HG03066 (cell line): Measurements from ENCODE around the gene IRX4.

Experiments
- ATAC-seq: cut with Tn5 transposase; IDR thresholded peaks from one replicate; pipeline ENCODE4 v1.9.1; 2021; ENCODE audit warnings: low read depth; ENCODE audit not compliant: unreplicated experiment

Gene IRX4

DNA sequence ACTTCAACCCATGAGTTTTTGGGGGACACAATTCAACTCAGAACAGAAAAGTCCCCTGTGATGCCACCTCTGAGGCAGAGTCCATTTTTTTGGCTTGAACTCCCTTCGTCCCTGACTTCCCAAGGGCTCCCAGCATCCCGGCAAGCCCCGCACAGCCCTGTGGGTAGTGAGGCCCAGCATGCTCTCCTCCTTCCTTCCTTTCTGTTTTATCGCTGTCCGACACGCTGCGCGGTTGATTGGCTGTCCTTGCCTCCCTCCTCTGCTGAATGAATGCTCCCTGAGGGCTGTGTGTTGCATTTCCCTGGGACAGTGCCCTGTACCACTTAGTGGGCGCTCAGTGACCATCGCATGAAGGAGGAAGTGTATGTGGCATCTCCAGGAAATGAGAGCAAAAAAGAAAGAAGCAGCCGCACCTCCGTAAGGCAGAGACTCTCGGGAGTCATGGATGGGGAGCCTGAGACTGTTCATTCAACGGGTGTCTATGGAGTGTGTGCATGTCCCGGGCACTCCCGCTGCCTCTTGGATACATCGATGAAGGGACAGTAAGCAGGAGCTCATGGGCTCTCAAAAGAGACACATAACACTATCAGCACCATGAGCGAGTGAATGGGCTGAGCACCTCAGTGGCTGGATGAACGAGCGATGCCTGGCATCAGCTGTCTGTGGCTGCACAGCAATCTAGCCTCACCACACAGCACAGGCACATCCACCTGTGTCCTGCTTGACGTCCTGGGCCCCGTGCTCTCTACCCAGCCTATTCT, 10.1 kb upstream of the IRX4 start:
- no peak for ATAC-seq

- ATAC-seq, result no peak
These were observed 9.5 kb upstream of the IRX4 start for GRCh38 chr5:1892211-1892610.

DNA sequence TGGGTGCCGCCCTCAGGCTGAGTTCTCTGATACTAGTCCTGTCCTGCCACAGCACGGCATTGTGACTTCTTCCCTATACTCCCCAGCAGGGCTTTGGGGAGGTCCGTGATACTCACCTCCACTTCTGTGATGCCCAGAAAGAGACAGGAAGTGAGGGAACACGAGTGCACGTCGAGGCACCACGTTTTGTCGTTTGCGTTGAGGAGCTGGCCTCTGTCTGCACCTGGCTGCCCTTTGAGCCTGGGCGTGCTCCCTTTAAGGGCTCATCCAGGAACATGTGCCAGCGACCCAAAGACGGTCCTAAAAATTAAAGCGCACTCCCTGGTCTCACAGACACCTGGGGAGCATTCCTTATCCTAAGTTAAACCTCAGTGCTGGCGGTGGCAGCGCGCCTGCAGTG, 8.7 kb upstream of the IRX4 start:
- no peak for ATAC-seq

GRCh38 chr5:1890296-1890695, 7.6 kb upstream of the IRX4 start:
- no peak for ATAC-seq

GRCh38 chr5:1889321-1890065, 6.8 kb upstream of the IRX4 start:
- no peak for ATAC-seq

GRCh38 chr5:1888541-1889251, 6.0 kb upstream of the IRX4 start:
- ATAC-seq, result no peak

DNA sequence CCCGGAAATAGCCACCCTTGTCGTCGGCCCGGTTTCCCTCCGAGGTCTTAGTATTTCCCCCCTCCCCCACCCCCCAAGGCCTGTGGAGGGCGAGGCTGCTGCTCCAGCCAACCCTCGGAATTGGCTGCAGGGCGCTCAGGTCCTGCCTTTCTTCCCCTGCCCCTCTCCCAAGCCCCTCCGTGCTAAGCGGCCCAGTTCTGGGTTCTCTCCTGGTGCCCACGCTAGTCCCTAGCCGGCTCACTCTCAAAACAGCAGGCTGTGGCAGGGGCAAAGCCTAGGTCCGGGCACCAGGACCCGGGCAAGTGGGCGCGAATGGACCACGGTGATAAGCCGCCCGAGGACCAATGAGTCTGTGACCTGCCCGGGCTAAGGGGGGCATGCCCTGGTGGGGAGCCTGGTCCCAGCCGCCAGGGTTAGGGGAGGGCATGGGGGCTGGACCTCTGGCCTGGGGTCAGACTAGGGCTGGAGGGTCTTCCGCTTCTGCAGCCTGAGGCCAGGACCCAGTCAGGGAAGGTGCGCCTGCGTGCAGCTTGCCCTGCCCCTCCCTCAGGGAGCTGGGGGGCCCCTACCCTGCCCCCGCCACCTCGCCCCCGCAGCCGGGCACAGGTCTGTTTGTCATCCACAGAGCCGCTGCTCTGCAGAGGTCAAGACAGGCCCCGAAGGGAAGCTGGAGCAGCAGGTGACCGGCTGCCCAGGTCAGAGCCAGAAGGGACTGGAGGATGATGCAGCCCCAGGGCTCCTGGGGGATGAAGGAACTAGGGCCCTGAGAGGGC, 5.0 kb upstream of the IRX4 start:
- no peak for ATAC-seq

GRCh38 chr5:1886846-1887587, 4.3 kb upstream of the IRX4 start:
- ATAC-seq, result no peak

- no peak for ATAC-seq
These were observed 3.4 kb upstream of the IRX4 start for GRCh38 chr5:1885868-1886845.

- no peak for ATAC-seq
These were observed 2.7 kb upstream of the IRX4 start for GRCh38 chr5:1885404-1885755.

- ATAC-seq, result no peak
These were observed 2.1 kb upstream of the IRX4 start for GRCh38 chr5:1884678-1885403.

GRCh38 chr5:1883925-1884677, 1.4 kb upstream of the IRX4 start:
- ATAC-seq, result no peak

- ATAC-seq, result no peak
These were observed 597 bp upstream of the IRX4 start for GRCh38 chr5:1883120-1883924.

DNA sequence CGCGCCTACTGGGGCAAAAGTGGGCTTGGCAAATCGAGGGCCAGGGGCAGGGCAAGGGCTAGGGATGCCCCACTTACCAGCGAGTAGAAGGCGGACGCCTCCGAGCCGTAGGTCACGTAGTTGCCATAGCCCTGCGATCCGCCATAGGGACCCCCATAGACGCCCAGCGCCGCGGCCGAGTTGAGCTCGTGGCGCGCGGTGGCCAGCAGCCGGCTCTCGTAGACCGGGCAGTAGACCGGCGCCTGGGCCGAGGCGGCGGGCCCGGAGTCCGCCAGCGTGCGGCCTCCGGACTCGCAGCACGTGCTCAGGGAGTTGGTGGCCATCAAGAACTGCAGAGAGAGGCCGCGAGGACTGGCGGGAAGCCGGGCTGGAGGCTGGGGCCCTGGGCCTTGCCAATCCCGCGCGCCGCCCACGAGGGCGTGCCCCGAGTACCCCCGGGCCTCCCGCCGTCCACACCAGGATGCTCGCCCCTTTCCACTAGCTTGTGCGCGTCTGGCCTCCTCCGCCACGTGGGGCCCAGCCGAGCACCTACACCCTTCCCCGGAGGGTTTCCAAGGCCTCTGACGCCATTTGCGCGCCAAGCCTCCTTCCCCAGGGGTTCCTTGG, 891 bp downstream of the IRX4 start:
- ATAC-seq, result no peak

- no peak for ATAC-seq
These were observed 1.6 kb downstream of the IRX4 start for GRCh38 chr5:1881098-1881572.

DNA sequence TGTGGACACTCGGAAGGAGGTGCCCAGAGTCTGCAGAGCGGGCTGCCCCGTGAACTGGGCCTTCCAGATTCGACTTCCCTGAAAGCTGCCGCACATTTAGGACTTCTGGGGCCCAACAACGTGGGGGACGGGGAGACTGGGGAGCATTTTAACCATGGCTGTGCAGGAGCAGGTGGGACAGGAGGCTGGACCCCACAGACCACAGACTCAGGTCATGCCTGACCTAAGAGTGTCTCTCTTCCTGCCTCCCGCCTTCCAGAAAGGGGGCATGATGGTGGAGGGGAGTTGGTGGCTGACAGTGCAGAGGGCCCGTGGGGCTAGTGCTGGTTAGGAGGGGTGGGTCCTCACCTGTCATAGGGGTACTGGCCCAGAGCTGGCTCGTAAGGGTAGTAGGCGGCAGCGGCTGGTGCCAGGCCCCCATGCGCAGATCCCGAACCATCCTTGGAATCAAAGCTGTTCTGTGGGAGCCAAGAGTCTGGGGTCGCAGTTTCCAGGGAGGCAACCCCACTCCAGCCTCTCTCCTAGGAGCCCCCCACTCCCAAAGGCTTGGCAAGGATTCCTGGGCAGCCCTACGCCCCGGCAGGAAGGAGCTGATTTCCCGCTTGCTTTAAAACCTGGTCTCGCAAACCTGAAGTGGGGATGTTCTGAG, 2.2 kb downstream of the IRX4 start:
- no peak for ATAC-seq
